CD4-positive, alpha-beta T cell (primary cell): Measurements from ENCODE around the gene SSTR5. TPM values are rescaled to one million over a fixed set of nuclear protein-coding genes. Genes with fewer than 3 reads are reported as not detected.

Experiments used
- ATAC-seq: fragments of 200-7000 bp; cut with Tn5 transposase; one replicate; pipeline ENCODE4 v1.10.0; 2022; ENCODE audit warnings: mild to moderate bottlenecking; ENCODE audit not compliant: poor library complexity
- CTCF ChIA-PET: fragments of 350-600 bp; sonication (Branson Sonifier 250); formaldehyde crosslinking; loops from one replicate; lab custom pipeline; 2021; ENCODE audit warnings: antibody characterized with exemption, inconsistent platforms; lab: Charles Lee
- POLR2A ChIA-PET: fragments of 350-600 bp; sonication (Branson Sonifier 250); formaldehyde crosslinking; loops from one replicate; lab custom pipeline; 2021; ENCODE audit warnings: antibody characterized with exemption, inconsistent platforms; lab: Charles Lee
- DNase-seq, 14 experiments: peaks; one replicate each; pipeline ENCODE4 v3.0.0-alpha.2; 2013 to 2020; ENCODE audit warnings: mixed read lengths in 2 of 14
- H3K27ac ChIP-seq, 2 donors: one replicate each; pipeline versions ENCODE4 v1.5.1 to v1.7.0; 2013; ENCODE audit warnings: low read length in 2 of 2, low read depth in 1 of 2, mild to moderate bottlenecking in 1 of 2
- H3K27me3 ChIP-seq, 2 experiments: 1 replicate in 1 of 2; 2 replicates in 1 of 2; pipeline versions ENCODE4 v1.6.1 to v1.7.0; 2013; ENCODE audit warnings: low read length in 2 of 2, control low read depth in 1 of 2, mild to moderate bottlenecking in 1 of 2, moderate library complexity in 1 of 2; ENCODE audit not compliant: insufficient read depth in 2 of 2, control insufficient read depth in 1 of 2
- H3K36me3 ChIP-seq: one replicate; pipeline ENCODE4 v1.6.1; 2013; ENCODE audit warnings: low read length, control low read depth; ENCODE audit not compliant: insufficient read depth
- H3K4me1 ChIP-seq: one replicate; pipeline ENCODE4 v1.6.1; 2013; ENCODE audit warnings: low read length, control low read depth; ENCODE audit not compliant: insufficient read depth
- H3K4me3 ChIP-seq: one replicate; pipeline ENCODE4 v1.5.1; 2013; ENCODE audit warnings: mild to moderate bottlenecking, low read length, moderate library complexity
- H3K9me3 ChIP-seq, 2 experiments: 1 replicate in 1 of 2; 2 replicates in 1 of 2; pipeline versions ENCODE4 v1.6.1 to v1.7.0; 2013; ENCODE audit warnings: low read length in 2 of 2, mild to moderate bottlenecking in 2 of 2, control low read depth in 1 of 2, moderate library complexity in 1 of 2; ENCODE audit not compliant: control insufficient read depth in 1 of 2, insufficient read depth in 1 of 2
- H3K27ac Mint-ChIP-seq: one replicate; pipeline ENCODE4 v1.8.0; 2020; ENCODE audit warnings: mixed read lengths
- H3K27me3 Mint-ChIP-seq: one replicate; pipeline ENCODE4 v1.8.0; 2021; ENCODE audit warnings: mixed read lengths
- H3K36me3 Mint-ChIP-seq: one replicate; pipeline ENCODE4 v1.8.0; 2021; ENCODE audit warnings: low read depth, mixed read lengths
- H3K4me1 Mint-ChIP-seq: one replicate; pipeline ENCODE4 v1.8.0; 2021; ENCODE audit warnings: low read depth, mixed read lengths
- H3K4me3 Mint-ChIP-seq: one replicate; pipeline ENCODE4 v1.8.0; 2020; ENCODE audit warnings: mild to moderate bottlenecking, mixed read lengths
- H3K9me3 Mint-ChIP-seq: one replicate; pipeline ENCODE4 v1.8.0; 2020; ENCODE audit warnings: mixed read lengths
- CTCF ChIP-seq: fragments of 200-600 bp; IDR thresholded peaks from one replicate; pipeline ENCODE4 v1.8.0; 2022; ENCODE audit warnings: antibody characterized with exemption, mild to moderate bottlenecking
- intact Hi-C, 2 experiments: fragments of 100-400 bp; cut with DNase I in 1 of 2; cut with micrococcal nuclease in 1 of 2; formaldehyde crosslinking; loops; one replicate each; pipeline versions ENCODE4 v1.15.1 to v1.9.0; 2023 to 2025; cut with DNase I, micrococcal nuclease
- total RNA-seq, 174 experiments: library from RNA in 2 of 174; stranded (reverse) in 2 of 174; gene quantifications; one replicate each; pipeline ENCODE4 v1.2.3 and lab custom pipeline; 2021 to 2026

Gene SSTR5
- total RNA-seq, 2 experiments from 2014 or later, result not detected

GRCh38 chr16:1073566-1074378 is 1.2 kb downstream of the SSTR5 start:
- no peak for ATAC-seq
- H3K36me3 ChIP-seq, result no peaks in the 10 kb centered on the region
- Mint-ChIP-seq H3K36me3 (no peaks in the 10 kb centered on the region), H3K4me3 (no peak overlapping the region), H3K27me3 (peaks cover 17% of the 10 kb centered on the region), H3K27ac (no peak overlapping the region), H3K4me1 (no peaks in the 10 kb centered on the region), H3K9me3 (no peaks in the 10 kb centered on the region)
- CTCF ChIA-PET, result no interaction called here
- POLR2A ChIA-PET, result no interaction called here
- no peak overlapping the region for H3K27ac ChIP-seq
- peaks cover 0 to 52% of the 10 kb centered on the region in 2 experiments for H3K9me3 ChIP-seq
- intact Hi-C loops, result no loop called here
- H3K4me1 ChIP-seq, result no peaks in the 10 kb centered on the region
- DNase-seq, result no peak
- H3K4me3 ChIP-seq, result no peak overlapping the region
- H3K27me3 ChIP-seq, result peaks cover 36 to 58% of the 10 kb centered on the region in 2 experiments
- TF ChIP-seq CTCF, result no peak

GRCh38 chr16:1074379-1074649 is 1.8 kb downstream of the SSTR5 start:
- H3K4me1 ChIP-seq, result no peaks in the 10 kb centered on the region

GRCh38 chr16:1075546-1075945 is 3.0 kb downstream of the SSTR5 start:
- peaks cover 24 to 47% of the 10 kb centered on the region in 2 experiments for H3K27me3 ChIP-seq
- peaks cover 12% of the 10 kb centered on the region for H3K27me3 Mint-ChIP-seq

More at GRCh38 chr16:1074379-1074649, 1.8 kb downstream of the SSTR5 start:
- no peak for TF ChIP-seq CTCF
- H3K4me3 Mint-ChIP-seq, result no peak overlapping the region
- H3K9me3 ChIP-seq, result peaks cover 0 to 47% of the 10 kb centered on the region in 2 experiments
- peaks cover 32 to 54% of the 10 kb centered on the region in 2 experiments for H3K27me3 ChIP-seq
- ChIA-PET CTCF (no interaction called here), POLR2A (no interaction called here)
- ATAC-seq (no peak), DNase-seq (no peak)
- H3K36me3 Mint-ChIP-seq, result no peaks in the 10 kb centered on the region
- intact Hi-C loops, result no loop called here
- no peak overlapping the region for H3K27ac Mint-ChIP-seq
- H3K9me3 Mint-ChIP-seq, result no peaks in the 10 kb centered on the region
- H3K4me3 ChIP-seq, result no peak overlapping the region
- peaks cover 17% of the 10 kb centered on the region for H3K27me3 Mint-ChIP-seq
- H3K4me1 Mint-ChIP-seq, result no peaks in the 10 kb centered on the region
- H3K36me3 ChIP-seq, result no peaks in the 10 kb centered on the region
- no peak overlapping the region for H3K27ac ChIP-seq

More at GRCh38 chr16:1075546-1075945, 3.0 kb downstream of the SSTR5 start:
- H3K9me3 Mint-ChIP-seq, result no peaks in the 10 kb centered on the region
- DNase-seq (no peak), ATAC-seq (no peak)
- no peaks in the 10 kb centered on the region for H3K4me1 Mint-ChIP-seq
- H3K27ac Mint-ChIP-seq, result no peak overlapping the region
- H3K4me3 Mint-ChIP-seq, result no peak overlapping the region
- Histone ChIP-seq H3K9me3 (peaks cover 0 to 41% of the 10 kb centered on the region in 2 experiments), H3K4me3 (no peak overlapping the region), H3K36me3 (no peaks in the 10 kb centered on the region), H3K4me1 (no peaks in the 10 kb centered on the region), H3K27ac (no peak overlapping the region)
- CTCF ChIA-PET, result no interaction called here
- POLR2A ChIA-PET, result no interaction called here
- TF ChIP-seq CTCF, result no peak
- intact Hi-C loops, result no loop called here
- no peaks in the 10 kb centered on the region for H3K36me3 Mint-ChIP-seq
